ENCODE results near the gene DDAH2. TPM values are rescaled to one million over a fixed set of nuclear protein-coding genes. Genes with fewer than 3 reads are reported as not detected.

The DDAH2 gene
- total RNA-seq, 6 experiments from 2014 or later, result 16.3 to 27.5 (median 19.1) TPM

DNA sequence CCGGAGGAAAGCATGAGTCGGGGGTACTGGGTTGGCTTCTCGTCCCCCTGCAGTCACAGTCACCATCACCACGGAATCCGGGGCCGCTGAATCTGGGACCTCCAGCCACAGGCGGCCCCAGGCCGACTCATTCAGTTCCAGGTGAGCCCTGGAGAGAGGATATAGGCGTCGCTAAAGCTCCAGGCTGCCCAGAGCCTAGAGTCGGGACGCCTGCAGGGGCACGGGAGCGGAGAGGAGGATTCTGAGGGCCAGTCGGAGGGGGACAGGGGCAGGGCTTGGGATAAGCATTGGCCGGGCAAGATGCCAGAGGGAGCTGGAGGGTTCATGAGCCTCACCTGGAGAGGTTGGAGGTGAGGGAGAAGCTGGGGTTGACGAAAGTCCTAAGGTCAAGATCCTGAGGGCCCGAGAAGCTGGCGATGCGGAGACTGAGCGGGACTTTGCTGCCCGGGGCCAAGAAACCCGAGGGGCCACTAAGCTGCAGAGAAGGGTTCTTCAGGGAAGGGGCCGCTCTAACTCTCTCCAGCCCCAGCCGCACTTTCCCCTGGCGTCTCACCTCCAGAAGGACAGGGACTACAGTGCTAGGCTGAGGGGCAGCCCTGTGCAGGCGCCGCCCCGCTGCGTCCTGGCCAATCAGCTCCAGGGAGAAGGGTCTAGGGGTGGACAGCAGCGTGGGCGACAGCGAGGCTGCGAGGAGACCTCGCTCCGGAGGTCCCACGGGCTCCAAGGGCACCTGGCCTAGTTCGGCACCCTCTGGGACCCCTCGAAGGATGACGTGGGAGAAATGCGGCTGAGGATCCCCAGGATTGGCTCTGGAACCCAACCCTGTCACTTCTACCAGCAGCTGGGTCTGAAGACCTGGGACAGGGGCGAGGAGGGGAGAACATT, 37.1 kb upstream of the DDAH2 start:
- no peaks in the 10 kb centered on the region for H3K27me3 ChIP-seq
- TF ChIP-seq, protein P1, sequence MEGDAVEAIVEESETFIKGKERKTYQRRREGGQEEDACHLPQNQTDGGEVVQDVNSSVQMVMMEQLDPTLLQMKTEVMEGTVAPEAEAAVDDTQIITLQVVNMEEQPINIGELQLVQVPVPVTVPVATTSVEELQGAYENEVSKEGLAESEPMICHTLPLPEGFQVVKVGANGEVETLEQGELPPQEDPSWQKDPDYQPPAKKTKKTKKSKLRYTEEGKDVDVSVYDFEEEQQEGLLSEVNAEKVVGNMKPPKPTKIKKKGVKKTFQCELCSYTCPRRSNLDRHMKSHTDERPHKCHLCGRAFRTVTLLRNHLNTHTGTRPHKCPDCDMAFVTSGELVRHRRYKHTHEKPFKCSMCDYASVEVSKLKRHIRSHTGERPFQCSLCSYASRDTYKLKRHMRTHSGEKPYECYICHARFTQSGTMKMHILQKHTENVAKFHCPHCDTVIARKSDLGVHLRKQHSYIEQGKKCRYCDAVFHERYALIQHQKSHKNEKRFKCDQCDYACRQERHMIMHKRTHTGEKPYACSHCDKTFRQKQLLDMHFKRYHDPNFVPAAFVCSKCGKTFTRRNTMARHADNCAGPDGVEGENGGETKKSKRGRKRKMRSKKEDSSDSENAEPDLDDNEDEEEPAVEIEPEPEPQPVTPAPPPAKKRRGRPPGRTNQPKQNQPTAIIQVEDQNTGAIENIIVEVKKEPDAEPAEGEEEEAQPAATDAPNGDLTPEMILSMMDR (IDR thresholded peaks at IDR 0.05), result no peak
- no peak for TF ChIP-seq POLR2A (IDR thresholded peaks at IDR 0.05)
- H3K4me1 ChIP-seq, result no peaks in the 10 kb centered on the region
- DNase-seq (no peak), ATAC-seq (peak in 1 of 4 donors; percentile 7)
- H3K27ac ChIP-seq, result no peak overlapping the region
- no peaks in the 10 kb centered on the region for H3K36me3 ChIP-seq
- H3K9me3 ChIP-seq, result no peaks in the 10 kb centered on the region
- no peak overlapping the region for H3K4me3 ChIP-seq
- intact Hi-C loops (cut with DNase I), result loop anchor here (10.0 kb wide), 2 partner anchors 51 to 81 kb away; partner anchors contain the start of genes LY6G5C (in 2 of the 2) and LY6G6D (in 1 of the 2)
- WGBS (ENCODE audit: insufficient coverage, low coverage, low lambda C conversion rate, missing lambda C conversion rate), result 76% methylated on average over 18 of the region's 42 CpGs

DNA sequence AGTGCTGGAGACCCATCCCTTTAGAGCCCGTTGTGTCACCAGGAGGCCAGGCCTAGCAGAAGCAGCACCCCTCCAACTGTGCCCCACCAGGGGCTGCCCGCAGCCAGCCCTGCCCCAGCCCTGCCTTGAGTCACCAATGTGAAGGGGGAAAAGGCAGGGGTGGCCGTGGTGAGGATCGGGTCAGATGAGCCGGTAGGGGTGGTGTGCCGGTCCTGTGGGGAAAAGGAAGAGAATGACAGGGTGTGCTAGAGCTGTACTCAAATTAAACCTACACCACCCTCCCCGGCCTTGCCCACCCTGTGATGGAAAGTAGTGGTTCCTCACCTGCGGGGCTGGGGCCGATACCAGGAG, 36.4 kb upstream of the DDAH2 start:
- no peak for DNase-seq
- intact Hi-C loops (cut with DNase I), result loop anchor here (10.0 kb wide), 2 partner anchors 51 to 81 kb away; partner anchors contain the start of genes LY6G5C (in 2 of the 2) and LY6G6D (in 1 of the 2)
- no peaks in the 10 kb centered on the region for H3K4me1 ChIP-seq
- TF ChIP-seq, protein P1 (IDR thresholded peaks at IDR 0.05), result no peak
- 80% methylated on average over 1 of the region's 9 CpGs for WGBS (ENCODE audit: insufficient coverage, low coverage, low lambda C conversion rate, missing lambda C conversion rate)
- no peak for ATAC-seq
- no peak overlapping the region for H3K27ac ChIP-seq
- no peaks in the 10 kb centered on the region for H3K36me3 ChIP-seq
- H3K4me3 ChIP-seq, result no peak overlapping the region
- no peaks in the 10 kb centered on the region for H3K27me3 ChIP-seq
- no peaks in the 10 kb centered on the region for H3K9me3 ChIP-seq

GRCh38 chr6:31764198-31764597, 35.1 kb upstream of the DDAH2 start:
- WGBS (ENCODE audit: insufficient coverage, low coverage, low lambda C conversion rate, missing lambda C conversion rate), result 80% methylated on average over 1 of the region's 4 CpGs
- Histone ChIP-seq H3K27me3 (no peaks in the 10 kb centered on the region), H3K9me3 (no peaks in the 10 kb centered on the region), H3K36me3 (no peaks in the 10 kb centered on the region), H3K27ac (no peak overlapping the region), H3K4me3 (no peak overlapping the region), H3K4me1 (no peaks in the 10 kb centered on the region)
- no peak for TF ChIP-seq POLR2A (IDR thresholded peaks at IDR 0.05)
- TF ChIP-seq, protein P1 (IDR thresholded peaks at IDR 0.05), result no peak
- intact Hi-C loops (cut with DNase I), result loop anchor here (10.0 kb wide), 2 partner anchors 49 to 79 kb away; partner anchors contain the start of genes LY6G5C (in 2 of the 2) and LY6G6D (in 1 of the 2)
- ATAC-seq (no peak), DNase-seq (no peak)

- H3K36me3 ChIP-seq, result no peaks in the 10 kb centered on the region
- DNase-seq (no peak), ATAC-seq (peak in 2 of 4 donors; percentile 19 to 40)
- intact Hi-C loops (cut with DNase I), result loop anchor here (10.0 kb wide), 2 partner anchors 49 to 79 kb away; partner anchors contain the start of genes LY6G5C (in 2 of the 2) and LY6G6D (in 1 of the 2)
- no peak overlapping the region for H3K27ac ChIP-seq
- WGBS (ENCODE audit: insufficient coverage, low coverage, low lambda C conversion rate, missing lambda C conversion rate), result 50% methylated on average over 1 of the region's 1 CpG
- H3K4me1 ChIP-seq, result no peaks in the 10 kb centered on the region
- H3K27me3 ChIP-seq, result no peaks in the 10 kb centered on the region
- no peak overlapping the region for H3K4me3 ChIP-seq
- H3K9me3 ChIP-seq, result no peaks in the 10 kb centered on the region
- no peak for TF ChIP-seq POLR2A (IDR thresholded peaks at IDR 0.05)
- TF ChIP-seq, protein P1 (IDR thresholded peaks at IDR 0.05), result no peak
Measured at GRCh38 chr6:31763619-31763940, 34.5 kb upstream of the DDAH2 start.
